Measurements from ENCODE around the gene HTT-AS.

The HTT-AS gene

DNA sequence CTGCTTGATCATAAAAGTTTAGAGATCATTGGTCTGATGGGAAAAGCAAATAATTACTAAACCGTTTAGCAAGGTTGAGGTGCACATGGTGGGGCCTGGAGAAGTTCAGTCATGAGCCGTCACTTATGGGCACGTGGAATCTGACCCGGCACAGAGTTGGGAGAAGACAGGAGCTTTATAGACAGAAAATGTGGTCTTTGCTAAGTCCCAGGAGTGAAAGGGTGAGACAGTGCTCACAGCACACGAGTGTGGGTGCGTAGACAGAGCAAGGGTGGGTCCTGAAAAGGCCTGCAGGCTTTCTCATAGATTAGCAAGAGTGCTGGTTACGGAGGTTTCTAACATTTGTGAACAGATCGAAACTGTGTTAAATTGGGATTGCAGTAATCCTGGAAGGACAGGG is 44.0 kb upstream of the HTT-AS start:
- no peak overlapping the region for H3K27ac ChIP-seq (ENCODE audit: low read depth, low read length)

DNA sequence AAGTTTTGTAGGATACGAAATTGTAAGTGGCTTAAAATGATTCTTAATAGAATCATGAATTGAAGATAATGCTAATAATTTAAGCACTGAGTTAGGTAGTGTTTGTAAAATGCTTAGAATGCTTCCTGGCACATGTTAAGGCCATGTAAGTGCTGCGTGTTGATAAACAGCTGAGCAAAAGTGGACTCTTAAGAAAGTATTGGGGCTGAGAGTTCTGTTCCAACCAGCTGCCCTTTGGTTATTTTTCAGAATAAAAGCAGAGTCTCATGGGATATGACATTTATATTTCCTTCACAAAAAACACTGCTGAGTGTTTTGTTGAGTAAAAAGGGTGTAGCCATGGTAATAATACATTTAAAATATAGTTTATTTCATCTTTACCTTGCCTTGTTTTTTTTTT is 42.6 kb upstream of the HTT-AS start:
- no peak for TF ChIP-seq EZH2phosphoT487 (conservative IDR thresholded peaks at IDR 0.05; ENCODE audit: low read length)
- TF ChIP-seq, protein P1, sequence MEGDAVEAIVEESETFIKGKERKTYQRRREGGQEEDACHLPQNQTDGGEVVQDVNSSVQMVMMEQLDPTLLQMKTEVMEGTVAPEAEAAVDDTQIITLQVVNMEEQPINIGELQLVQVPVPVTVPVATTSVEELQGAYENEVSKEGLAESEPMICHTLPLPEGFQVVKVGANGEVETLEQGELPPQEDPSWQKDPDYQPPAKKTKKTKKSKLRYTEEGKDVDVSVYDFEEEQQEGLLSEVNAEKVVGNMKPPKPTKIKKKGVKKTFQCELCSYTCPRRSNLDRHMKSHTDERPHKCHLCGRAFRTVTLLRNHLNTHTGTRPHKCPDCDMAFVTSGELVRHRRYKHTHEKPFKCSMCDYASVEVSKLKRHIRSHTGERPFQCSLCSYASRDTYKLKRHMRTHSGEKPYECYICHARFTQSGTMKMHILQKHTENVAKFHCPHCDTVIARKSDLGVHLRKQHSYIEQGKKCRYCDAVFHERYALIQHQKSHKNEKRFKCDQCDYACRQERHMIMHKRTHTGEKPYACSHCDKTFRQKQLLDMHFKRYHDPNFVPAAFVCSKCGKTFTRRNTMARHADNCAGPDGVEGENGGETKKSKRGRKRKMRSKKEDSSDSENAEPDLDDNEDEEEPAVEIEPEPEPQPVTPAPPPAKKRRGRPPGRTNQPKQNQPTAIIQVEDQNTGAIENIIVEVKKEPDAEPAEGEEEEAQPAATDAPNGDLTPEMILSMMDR (IDR thresholded peaks at IDR 0.05; ENCODE audit: insufficient read depth, low read length, poor library complexity, severe bottlenecking), result no peak
- Histone ChIP-seq H3K27ac (ENCODE audit: low read depth, low read length) (no peak overlapping the region), H3K4me3 (ENCODE audit: insufficient read depth, low read length, poor library complexity, severe bottlenecking) (no peak overlapping the region), H3K27me3 (ENCODE audit: low read length) (no peaks in the 10 kb centered on the region), H3K4me2 (ENCODE audit: low read depth, low read length, poor library complexity, severe bottlenecking) (no peak overlapping the region), H3K9me3 (ENCODE audit: insufficient read depth, low read length) (no peaks in the 10 kb centered on the region), H2AFZ (ENCODE audit: low read depth, low read length, severe bottlenecking) (no peak overlapping the region), H3K9me2 (replicated peaks; ENCODE audit: insufficient read depth, low read length) (no peaks in the 10 kb centered on the region), H4K20me1 (ENCODE audit: low read depth, low read length) (no peaks in the 10 kb centered on the region; the same call in 1 of the 2 replicates), H3K36me3 (ENCODE audit: low read length) (peaks cover 14% of the 10 kb centered on the region; the same call in 1 of the 2 replicates), H3K79me2 (ENCODE audit: insufficient read depth, low read length) (no peaks in the 10 kb centered on the region), H3F3A (ENCODE audit: insufficient read depth) (no peaks in the 10 kb centered on the region), H3K9ac (ENCODE audit: low read length) (no peak overlapping the region)

More for the DNA sequence above, 44.0 kb upstream of the HTT-AS start:
- Histone ChIP-seq H3K4me2 (ENCODE audit: low read depth, low read length, poor library complexity, severe bottlenecking) (no peak overlapping the region), H3K27me3 (ENCODE audit: low read length) (no peaks in the 10 kb centered on the region), H3K9me2 (replicated peaks; ENCODE audit: insufficient read depth, low read length) (no peaks in the 10 kb centered on the region), H4K20me1 (ENCODE audit: low read depth, low read length) (no peaks in the 10 kb centered on the region; the same call in 1 of the 2 replicates), H3K79me2 (ENCODE audit: insufficient read depth, low read length) (no peaks in the 10 kb centered on the region), H3K4me3 (ENCODE audit: insufficient read depth, low read length, poor library complexity, severe bottlenecking) (no peak overlapping the region), H3K9ac (ENCODE audit: low read length) (no peak overlapping the region), H3K36me3 (ENCODE audit: low read length) (peaks cover 19% of the 10 kb centered on the region; the same call in 1 of the 2 replicates), H2AFZ (ENCODE audit: low read depth, low read length, severe bottlenecking) (no peak overlapping the region), H3K9me3 (ENCODE audit: insufficient read depth, low read length) (no peaks in the 10 kb centered on the region), H3F3A (ENCODE audit: insufficient read depth) (peaks cover 7% of the 10 kb centered on the region; the same call in 1 of the 2 replicates)
- TF ChIP-seq EZH2phosphoT487 (conservative IDR thresholded peaks at IDR 0.05; ENCODE audit: low read length), result no peak
- TF ChIP-seq, protein P1 (IDR thresholded peaks at IDR 0.05; ENCODE audit: insufficient read depth, low read length, poor library complexity, severe bottlenecking), result no peak

DNA sequence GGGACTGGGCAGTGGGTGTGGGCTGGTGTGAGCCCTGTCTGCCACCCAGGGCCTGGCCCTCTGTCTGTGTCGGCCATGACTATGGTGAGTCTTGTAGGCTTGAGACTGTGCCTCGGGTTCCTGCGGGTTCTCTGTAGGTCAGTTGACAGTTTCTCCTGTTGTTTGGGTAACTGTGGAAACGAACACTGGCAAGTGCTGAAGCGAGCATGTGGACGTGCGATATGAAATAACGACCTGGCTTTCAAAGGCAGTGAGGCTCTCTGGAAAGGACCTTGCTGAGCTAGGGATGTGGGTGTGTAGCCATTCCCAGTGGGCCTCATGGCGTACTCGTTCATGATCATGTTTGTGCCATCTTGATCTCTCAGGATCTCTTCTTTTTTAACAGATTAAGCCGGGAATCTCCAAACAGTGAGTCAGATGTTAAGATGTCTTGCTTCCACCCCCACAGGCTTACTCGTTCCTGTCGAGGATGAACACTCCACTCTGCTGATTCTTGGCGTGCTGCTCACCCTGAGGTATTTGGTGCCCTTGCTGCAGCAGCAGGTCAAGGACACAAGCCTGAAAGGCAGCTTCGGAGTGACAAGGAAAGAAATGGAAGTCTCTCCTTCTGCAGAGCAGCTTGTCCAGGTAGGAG is 41.4 kb upstream of the HTT-AS start:
- H3K4me3 ChIP-seq (ENCODE audit: insufficient read depth, low read length, poor library complexity, severe bottlenecking), result no peak overlapping the region
- H4K20me1 ChIP-seq (ENCODE audit: low read depth, low read length), result no peaks in the 10 kb centered on the region; the same call in 1 of the 2 replicates
- H3K9ac ChIP-seq (ENCODE audit: low read length), result no peak overlapping the region
- no peaks in the 10 kb centered on the region for H3F3A ChIP-seq (ENCODE audit: insufficient read depth)
- peaks cover 14% of the 10 kb centered on the region; the same call in 1 of the 2 replicates for H3K36me3 ChIP-seq (ENCODE audit: low read length)
- no peaks in the 10 kb centered on the region for H3K27me3 ChIP-seq (ENCODE audit: low read length)
- no peak overlapping the region for H3K27ac ChIP-seq (ENCODE audit: low read depth, low read length)
- H3K9me2 ChIP-seq (replicated peaks; ENCODE audit: insufficient read depth, low read length), result no peaks in the 10 kb centered on the region
- H3K79me2 ChIP-seq (ENCODE audit: insufficient read depth, low read length), result no peaks in the 10 kb centered on the region
- H3K4me2 ChIP-seq (ENCODE audit: low read depth, low read length, poor library complexity, severe bottlenecking), result no peak overlapping the region
- H3K9me3 ChIP-seq (ENCODE audit: insufficient read depth, low read length), result no peaks in the 10 kb centered on the region
- TF ChIP-seq, protein P1 (IDR thresholded peaks at IDR 0.05; ENCODE audit: insufficient read depth, low read length, poor library complexity, severe bottlenecking), result no peak
- TF ChIP-seq EZH2phosphoT487 (conservative IDR thresholded peaks at IDR 0.05; ENCODE audit: low read length), result no peak
- no peak overlapping the region for H2AFZ ChIP-seq (ENCODE audit: low read depth, low read length, severe bottlenecking)
